Measurements from ENCODE around the gene KCNK3. TPM values are rescaled to one million over a fixed set of nuclear protein-coding genes. Genes with fewer than 3 reads are reported as not detected.

The KCNK3 gene
- total and polyA plus RNA-seq, 3 donors from 2014 or later, result 1.0 to 2.5 (median 1.5) TPM

GRCh38 chr2:26650713-26651469 is 41.6 kb upstream of the KCNK3 start:
- WGBS, 2 donors, result 78 to 84% methylated on average over 12 of the region's 12 CpGs
- no peak for DNase-seq
- H3K27ac ChIP-seq, result no peak overlapping the region
- H3K4me3 ChIP-seq, result no peak overlapping the region
- H3K4me1 ChIP-seq, result peaks cover 4% of the 10 kb centered on the region
- H3K36me3 ChIP-seq (ENCODE audit: low read depth, missing control alignments), result no peaks in the 10 kb centered on the region
- no peak for TF ChIP-seq CTCF (IDR thresholded peaks at IDR 0.05)
- no peak for TF ChIP-seq POLR2A (IDR thresholded peaks at IDR 0.05)
- no peaks in the 10 kb centered on the region for H3K27me3 ChIP-seq
- intact Hi-C loops (cut with DNase I; ENCODE audit: low total_unique reads), result no loop called here
- H3K9me3 ChIP-seq, result no peaks in the 10 kb centered on the region

GRCh38 chr2:26651470-26651771 is 41.1 kb upstream of the KCNK3 start:
- 74 to 96% methylated on average over 7 of the region's 7 CpGs for WGBS, 2 donors

GRCh38 chr2:26651799-26652198 is 40.7 kb upstream of the KCNK3 start:
- H3K27me3 ChIP-seq, result no peaks in the 10 kb centered on the region
- H3K36me3 ChIP-seq (ENCODE audit: low read depth, missing control alignments), result no peaks in the 10 kb centered on the region
- WGBS, 2 donors, result 63 to 83% methylated on average over 7 of the region's 7 CpGs
- peaks cover 4% of the 10 kb centered on the region for H3K4me1 ChIP-seq
- H3K4me3 ChIP-seq, result no peak overlapping the region
- DNase-seq, result no peak
- TF ChIP-seq POLR2A (IDR thresholded peaks at IDR 0.05) (no peak), CTCF (IDR thresholded peaks at IDR 0.05) (no peak)
- intact Hi-C loops (cut with DNase I; ENCODE audit: low total_unique reads), result no loop called here
- peak overlapping the region in 1 of 2 donors; percentile 67 for H3K27ac ChIP-seq
- no peaks in the 10 kb centered on the region for H3K9me3 ChIP-seq

More at GRCh38 chr2:26651470-26651771, 41.1 kb upstream of the KCNK3 start:
- Histone ChIP-seq H3K4me3 (no peak overlapping the region), H3K27me3 (no peaks in the 10 kb centered on the region), H3K27ac (no peak overlapping the region), H3K36me3 (ENCODE audit: low read depth, missing control alignments) (no peaks in the 10 kb centered on the region), H3K4me1 (peaks cover 4% of the 10 kb centered on the region), H3K9me3 (no peaks in the 10 kb centered on the region)
- DNase-seq, result no peak
- TF ChIP-seq POLR2A (IDR thresholded peaks at IDR 0.05) (no peak), CTCF (IDR thresholded peaks at IDR 0.05) (no peak)
- intact Hi-C loops (cut with DNase I; ENCODE audit: low total_unique reads), result no loop called here

- 57 to 67% methylated on average over 9 to 12 of the region's 12 CpGs for WGBS, 2 donors
Measured at GRCh38 chr2:26652361-26653041, 40.0 kb upstream of the KCNK3 start.

More at GRCh38 chr2:26652361-26653041, 40.0 kb upstream of the KCNK3 start:
- Histone ChIP-seq H3K27ac (peak overlapping the region in 1 of 2 donors; percentile 67), H3K27me3 (no peaks in the 10 kb centered on the region), H3K9me3 (no peaks in the 10 kb centered on the region), H3K4me1 (peaks cover 4% of the 10 kb centered on the region), H3K4me3 (no peak overlapping the region), H3K36me3 (ENCODE audit: low read depth, missing control alignments) (no peaks in the 10 kb centered on the region)
- DNase-seq, result peak; percentile 17
- intact Hi-C loops (cut with DNase I; ENCODE audit: low total_unique reads), result no loop called here
- TF ChIP-seq CTCF (IDR thresholded peaks at IDR 0.05) (no peak), POLR2A (IDR thresholded peaks at IDR 0.05) (no peak)
